Esophagus squamous epithelium (tissue), 4 donors: ENCODE results near the gene MTRFR.

Experiments used
- POLR2A ChIP-seq, 4 donors: fragments of 450-650 bp; IDR thresholded peaks; one replicate each; pipeline ENCODE4 v1.6.1; 2017; ENCODE audit warnings: antibody characterized with exemption in 4 of 4, mild to moderate bottlenecking in 4 of 4, moderate library complexity in 3 of 4
- TF ChIP-seq, protein P1 (sequence below), 6 experiments: fragments of 450-650 bp in 4 of 6; fragments of 200-600 bp in 2 of 6; sonication (generic) in 2 of 6; IDR thresholded peaks; one replicate each; pipeline ENCODE4 v1.5.1; 2016 to 2019; ENCODE audit warnings: antibody characterized with exemption in 6 of 6, mild to moderate bottlenecking in 4 of 6, moderate library complexity in 4 of 6

DNA sequence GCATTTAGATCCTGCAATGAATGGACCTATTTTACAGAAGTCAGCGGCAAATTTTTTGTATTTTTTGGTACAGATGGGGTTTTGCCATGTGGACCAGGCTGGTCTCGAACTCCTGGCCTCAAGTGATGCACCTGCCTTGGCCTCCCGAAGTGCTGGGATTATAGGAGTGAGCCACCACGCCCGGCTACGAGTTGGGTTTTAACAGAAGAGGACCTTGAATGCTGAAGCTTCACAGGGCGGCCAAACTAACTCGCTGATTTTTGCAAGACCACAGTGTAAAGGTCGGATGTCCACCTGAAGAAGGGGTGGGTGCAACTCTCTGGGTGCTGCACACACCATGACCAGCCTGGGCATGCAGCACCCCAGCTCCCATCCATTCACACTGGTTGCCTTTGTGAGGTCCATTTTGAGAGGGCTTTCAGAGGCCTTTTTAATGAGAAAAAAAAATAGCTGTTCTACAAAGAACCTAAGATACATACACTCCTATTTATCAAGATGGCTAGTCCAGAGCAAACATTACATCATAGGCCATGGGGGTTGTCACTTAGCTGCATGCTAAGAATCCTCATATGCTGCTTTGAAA is 60.0 kb downstream of the MTRFR start:
- TF ChIP-seq POLR2A (IDR thresholded peaks at IDR 0.05), result no peak
- TF ChIP-seq, protein P1, sequence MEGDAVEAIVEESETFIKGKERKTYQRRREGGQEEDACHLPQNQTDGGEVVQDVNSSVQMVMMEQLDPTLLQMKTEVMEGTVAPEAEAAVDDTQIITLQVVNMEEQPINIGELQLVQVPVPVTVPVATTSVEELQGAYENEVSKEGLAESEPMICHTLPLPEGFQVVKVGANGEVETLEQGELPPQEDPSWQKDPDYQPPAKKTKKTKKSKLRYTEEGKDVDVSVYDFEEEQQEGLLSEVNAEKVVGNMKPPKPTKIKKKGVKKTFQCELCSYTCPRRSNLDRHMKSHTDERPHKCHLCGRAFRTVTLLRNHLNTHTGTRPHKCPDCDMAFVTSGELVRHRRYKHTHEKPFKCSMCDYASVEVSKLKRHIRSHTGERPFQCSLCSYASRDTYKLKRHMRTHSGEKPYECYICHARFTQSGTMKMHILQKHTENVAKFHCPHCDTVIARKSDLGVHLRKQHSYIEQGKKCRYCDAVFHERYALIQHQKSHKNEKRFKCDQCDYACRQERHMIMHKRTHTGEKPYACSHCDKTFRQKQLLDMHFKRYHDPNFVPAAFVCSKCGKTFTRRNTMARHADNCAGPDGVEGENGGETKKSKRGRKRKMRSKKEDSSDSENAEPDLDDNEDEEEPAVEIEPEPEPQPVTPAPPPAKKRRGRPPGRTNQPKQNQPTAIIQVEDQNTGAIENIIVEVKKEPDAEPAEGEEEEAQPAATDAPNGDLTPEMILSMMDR (IDR thresholded peaks at IDR 0.05), result no peak
